Peyer's patch (tissue), 4 donors: Measurements from ENCODE around the gene MT1A.

Experiments
- POLR2A ChIP-seq, 2 donors: fragments of 450-650 bp; IDR thresholded peaks; one replicate each; pipeline ENCODE4 v1.5.1; 2017; ENCODE audit warnings: antibody characterized with exemption in 2 of 2, mild to moderate bottlenecking in 2 of 2, moderate library complexity in 2 of 2
- TF ChIP-seq, protein P1 (sequence below), 6 experiments: fragments of 450-650 bp in 4 of 6; fragments of 200-600 bp in 2 of 6; sonication (generic) in 1 of 6; IDR thresholded peaks; one replicate each; pipeline ENCODE4 v1.5.1; 2017 to 2019; ENCODE audit warnings: antibody characterized with exemption in 6 of 6, mild to moderate bottlenecking in 3 of 6, moderate library complexity in 1 of 6

DNA sequence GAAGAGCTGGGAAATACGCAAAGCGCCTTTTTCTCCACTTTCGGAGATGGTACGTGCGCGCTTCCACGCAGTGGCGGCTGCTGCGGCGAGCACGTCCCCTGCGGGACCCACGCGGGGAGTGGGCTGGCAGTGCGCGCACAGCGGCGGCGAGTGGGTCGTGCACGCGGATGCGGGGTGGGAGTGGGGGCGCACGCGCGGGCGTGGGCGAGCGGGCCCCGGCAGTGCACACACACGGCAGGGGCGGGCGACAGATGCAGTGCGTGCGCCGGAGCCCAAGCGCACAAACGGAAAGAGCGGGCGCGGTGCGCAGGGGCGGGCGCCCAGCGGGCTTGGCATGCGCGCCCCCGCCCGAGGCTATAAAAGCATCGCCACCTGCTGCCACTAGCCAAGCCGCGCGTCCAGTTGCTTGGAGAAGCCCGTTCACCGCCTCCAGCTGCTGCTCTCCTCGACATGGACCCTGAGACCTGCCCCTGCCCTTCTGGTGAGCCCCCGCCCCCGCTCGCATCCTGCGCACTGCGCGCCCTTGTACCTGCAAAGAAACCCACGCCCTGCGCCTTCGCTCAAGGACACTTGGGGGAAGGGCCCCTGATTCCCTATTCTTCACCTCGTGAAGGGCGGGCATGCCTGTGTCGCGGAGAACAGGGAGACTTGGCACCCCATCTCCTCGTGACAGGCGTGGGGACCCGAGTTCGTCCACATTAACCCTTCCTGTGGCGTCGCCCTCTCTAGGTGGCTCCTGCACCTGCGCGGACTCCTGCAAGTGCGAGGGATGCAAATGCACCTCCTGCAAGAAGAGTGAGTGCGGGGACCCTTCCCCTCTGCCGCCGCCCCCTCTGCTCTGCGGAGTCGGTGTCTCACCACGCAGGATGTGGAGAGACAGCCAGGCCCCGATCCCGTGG is 49.1 kb upstream of the MT1A start, which contains the start of gene MT3:
- TF ChIP-seq, protein P1, sequence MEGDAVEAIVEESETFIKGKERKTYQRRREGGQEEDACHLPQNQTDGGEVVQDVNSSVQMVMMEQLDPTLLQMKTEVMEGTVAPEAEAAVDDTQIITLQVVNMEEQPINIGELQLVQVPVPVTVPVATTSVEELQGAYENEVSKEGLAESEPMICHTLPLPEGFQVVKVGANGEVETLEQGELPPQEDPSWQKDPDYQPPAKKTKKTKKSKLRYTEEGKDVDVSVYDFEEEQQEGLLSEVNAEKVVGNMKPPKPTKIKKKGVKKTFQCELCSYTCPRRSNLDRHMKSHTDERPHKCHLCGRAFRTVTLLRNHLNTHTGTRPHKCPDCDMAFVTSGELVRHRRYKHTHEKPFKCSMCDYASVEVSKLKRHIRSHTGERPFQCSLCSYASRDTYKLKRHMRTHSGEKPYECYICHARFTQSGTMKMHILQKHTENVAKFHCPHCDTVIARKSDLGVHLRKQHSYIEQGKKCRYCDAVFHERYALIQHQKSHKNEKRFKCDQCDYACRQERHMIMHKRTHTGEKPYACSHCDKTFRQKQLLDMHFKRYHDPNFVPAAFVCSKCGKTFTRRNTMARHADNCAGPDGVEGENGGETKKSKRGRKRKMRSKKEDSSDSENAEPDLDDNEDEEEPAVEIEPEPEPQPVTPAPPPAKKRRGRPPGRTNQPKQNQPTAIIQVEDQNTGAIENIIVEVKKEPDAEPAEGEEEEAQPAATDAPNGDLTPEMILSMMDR (IDR thresholded peaks at IDR 0.05) = peak in 1 of 6 experiments; percentile 8
- no peak for TF ChIP-seq POLR2A (IDR thresholded peaks at IDR 0.05)
